GM12801 (cell line): Measurements from ENCODE around the gene KDM3B.

Experiments used
- CTCF ChIP-seq: IDR thresholded peaks from one replicate; pipeline ENCODE4 v1.5.1; 2011; ENCODE audit warnings: control low read depth; ENCODE audit not compliant: insufficient read length; ENCODE audit errors: extremely low read depth

The KDM3B gene

DNA sequence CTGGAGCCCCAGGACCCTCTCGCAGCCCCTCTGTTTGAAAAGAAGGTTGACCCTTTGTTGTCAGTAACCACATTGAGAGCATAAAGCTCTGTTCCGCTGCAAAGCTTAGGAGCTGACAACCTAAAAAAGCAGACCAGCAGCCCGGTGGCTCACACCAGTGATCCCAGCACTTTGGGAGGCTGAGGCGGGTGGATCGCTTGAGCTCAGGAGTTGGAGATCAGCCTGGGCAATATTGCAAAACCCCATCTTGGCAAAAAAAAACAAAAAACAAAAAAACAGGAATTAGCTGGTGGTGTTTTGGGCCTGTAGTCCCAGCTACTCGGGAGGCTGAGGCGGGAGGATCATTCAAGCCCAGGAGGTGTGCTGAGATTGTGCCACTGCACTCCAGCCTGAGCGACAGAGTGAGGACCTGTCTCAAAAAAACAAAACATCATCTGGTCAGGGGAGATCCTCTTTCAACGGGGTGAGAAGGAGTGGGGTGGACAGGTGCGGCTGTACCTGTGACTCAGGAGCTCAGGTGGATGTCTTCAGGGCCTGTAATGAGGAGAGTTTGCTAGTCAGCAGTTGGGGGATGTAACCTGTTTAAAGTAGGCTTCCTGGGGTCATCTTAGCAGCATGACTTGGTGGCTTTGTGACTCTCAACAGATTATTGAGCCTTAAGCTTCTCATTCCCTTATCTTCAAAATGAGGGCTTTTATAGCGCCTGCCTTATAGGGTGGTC lies 85.7 kb downstream of the KDM3B start:
- no peak for TF ChIP-seq CTCF

DNA sequence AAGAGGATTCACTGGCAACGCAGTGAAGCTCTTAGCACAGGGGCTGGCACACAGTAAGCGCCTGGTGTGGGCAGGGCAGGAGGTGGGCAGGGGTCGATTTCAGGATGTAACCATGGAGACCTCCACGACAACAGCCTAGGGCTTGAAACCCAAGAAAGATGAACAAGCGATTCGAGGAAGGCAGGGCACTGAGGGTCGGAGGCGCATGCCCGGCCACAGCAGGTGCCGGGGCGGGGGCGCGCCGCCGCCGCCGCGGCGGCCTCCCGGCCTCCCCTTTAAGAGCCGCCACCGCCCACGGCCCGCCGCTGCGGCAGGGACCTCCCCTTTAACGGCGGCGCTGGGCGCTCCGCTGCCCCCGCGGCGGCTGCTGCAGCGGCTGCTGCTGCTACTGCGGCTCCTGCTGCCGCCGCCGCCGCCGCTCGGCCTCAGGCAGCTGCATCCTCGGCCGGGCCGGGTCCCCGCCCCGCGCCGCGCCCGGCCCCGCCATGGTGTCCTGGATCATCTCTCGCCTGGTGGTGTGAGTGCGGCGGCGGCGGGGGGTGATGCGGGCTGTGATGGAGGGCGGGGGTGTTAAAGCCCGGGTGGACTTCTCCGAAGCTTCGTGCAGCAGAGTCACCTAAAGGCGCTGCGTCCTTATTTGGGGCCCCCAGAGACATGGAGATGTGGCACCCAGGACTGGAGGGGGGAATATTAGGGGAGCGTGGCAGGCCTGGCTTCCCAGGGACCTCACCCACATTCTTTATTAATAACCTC lies 86.4 kb downstream of the KDM3B start, which contains the start of gene REEP2:
REEP2 (plus strand) TSS at position 334 of the 753 bp plus-strand sequence; CDS start at position 486, 152 bp downstream.
- no peak for TF ChIP-seq CTCF

- no peak for TF ChIP-seq CTCF
Measured at GRCh38 chr5:138439477-138440158, 87.1 kb downstream of the KDM3B start.

DNA sequence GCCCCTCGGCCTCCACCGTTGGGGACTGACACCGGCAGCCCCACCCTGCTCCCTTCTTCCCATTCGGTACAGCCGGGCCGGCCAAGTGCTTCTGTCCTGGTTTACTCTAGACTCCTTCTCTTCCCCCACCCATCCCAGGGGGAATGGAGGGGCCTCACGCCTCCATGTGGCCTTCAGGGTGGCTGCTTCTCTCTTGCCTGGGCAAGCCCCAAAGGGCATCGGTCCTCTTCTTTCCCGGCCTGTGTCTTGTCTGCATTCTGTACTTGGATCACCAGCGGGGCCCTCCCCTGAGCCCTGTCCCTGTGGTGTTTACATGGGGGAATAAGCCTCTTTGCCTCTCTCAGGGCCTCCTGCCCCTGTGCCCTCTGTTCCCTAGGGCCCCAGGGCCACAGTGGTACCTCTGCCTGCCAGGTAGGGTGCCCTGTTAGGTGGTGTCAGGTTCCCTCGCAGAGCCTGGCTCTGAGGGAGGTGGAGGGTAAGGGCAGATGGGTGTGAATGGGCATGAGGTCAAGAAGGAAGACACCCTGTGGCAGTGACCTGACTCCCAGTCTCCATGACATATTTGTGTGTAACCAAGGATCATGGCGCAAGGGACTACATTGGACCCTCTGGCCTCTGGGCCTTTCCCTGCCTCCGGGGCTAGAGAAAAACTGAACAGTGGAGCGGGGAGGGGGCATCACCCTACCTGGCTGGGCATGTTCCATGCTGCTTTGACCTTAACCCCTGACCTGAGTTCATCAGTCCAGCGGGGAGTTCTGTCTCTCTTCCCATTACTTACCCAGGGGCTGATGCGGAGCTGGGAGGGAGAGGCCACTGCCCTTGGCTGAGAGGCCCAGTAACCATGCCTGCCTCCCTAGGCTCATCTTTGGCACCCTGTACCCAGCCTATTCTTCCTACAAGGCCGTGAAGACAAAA lies 87.9 kb downstream of the KDM3B start:
- TF ChIP-seq CTCF = no peak

DNA sequence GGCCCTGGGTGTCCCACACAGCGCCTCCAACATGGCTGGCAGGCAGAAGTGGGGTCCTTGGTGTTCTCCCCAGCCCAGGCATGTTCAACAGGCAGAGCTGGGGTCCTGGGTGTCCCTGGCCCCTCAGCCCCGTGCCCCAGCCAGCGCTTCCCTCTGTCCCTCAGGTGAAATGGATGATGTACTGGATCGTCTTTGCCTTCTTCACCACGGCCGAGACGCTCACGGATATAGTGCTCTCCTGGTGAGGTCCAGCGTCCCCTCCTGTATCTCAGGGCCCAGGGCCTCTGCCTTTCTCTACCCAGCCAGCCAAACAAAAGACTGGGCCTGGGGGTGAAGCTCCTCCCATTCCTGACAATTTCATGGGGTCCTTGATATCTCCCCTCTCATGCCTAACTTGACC lies 88.7 kb downstream of the KDM3B start:
- TF ChIP-seq CTCF = no peak

DNA sequence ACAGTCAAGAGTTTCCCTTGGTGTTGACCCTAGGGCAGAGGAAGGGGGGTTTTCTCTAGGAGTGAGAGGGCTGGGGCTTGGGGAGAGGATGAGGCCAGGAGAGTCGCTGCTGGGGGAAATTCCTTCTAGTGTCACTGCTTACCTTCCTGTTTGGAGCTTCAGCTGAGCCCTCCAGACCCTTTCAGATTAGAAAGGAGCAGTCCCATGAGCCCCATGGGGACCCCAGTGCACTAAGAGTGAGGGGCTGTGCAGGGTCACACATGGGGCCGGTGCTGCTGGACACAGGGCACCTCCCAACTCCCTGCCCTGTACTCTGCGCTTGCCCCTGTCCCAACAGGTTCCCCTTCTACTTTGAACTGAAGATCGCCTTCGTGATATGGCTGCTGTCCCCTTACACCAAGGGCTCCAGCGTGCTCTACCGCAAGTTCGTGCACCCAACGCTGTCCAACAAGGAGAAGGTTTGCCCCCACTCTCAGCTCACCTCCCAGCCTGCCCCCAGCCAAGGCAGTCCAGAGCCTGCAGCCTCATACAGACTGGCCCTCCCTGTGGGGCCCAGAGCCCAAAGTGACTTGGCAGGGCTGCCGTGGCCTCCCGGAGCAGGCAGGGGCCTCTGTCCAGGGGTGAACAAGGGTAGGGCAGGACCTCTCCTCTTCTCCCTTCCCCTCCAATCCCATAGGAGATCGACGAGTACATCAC lies 91.7 kb downstream of the KDM3B start:
- no peak for TF ChIP-seq CTCF
